HepG2 (cell line): ENCODE results near the gene NNAT. TPM values are rescaled to one million over a fixed set of nuclear protein-coding genes. Genes with fewer than 3 reads are reported as not detected.

Source experiments
- ATAC-seq: fragments of 200-7000 bp; cut with Tn5 transposase; 3 replicates; pipeline ENCODE4 v1.9.1; 2020; ENCODE audit warnings: mild to moderate bottlenecking, moderate library complexity
- BruUV-seq: library from RNA; stranded (reverse); fragments of 400-500 nt; replicated peaks from 2 replicates; lab custom pipeline; 2021; lab: Mats Ljungman, UMichigan
- CTCF ChIA-PET: fragments of 300-600 bp; formaldehyde crosslinking; extraction: SDS; loops from one replicate; lab custom pipeline; 2021; ENCODE audit warnings: low total read pairs, inconsistent platforms, low intra/inter-chr PET ratio; lab: Yijun Ruan, JAX
- POLR2A ChIA-PET: fragments of 350-600 bp; sonication (Branson Sonifier 250); formaldehyde crosslinking; loops from one replicate; lab custom pipeline; 2020; ENCODE audit warnings: antibody characterized with exemption, inconsistent platforms; lab: Yijun Ruan, JAX
- DNase-seq: peaks from one replicate; pipeline ENCODE4 v3.0.0-alpha.2; 2015; ENCODE audit warnings: low spot score
- FAIRE-seq: peaks from 3 replicates; lab custom pipeline; 2011; peaks lifted over from hg19 to GRCh38; lab: Jason Lieb, UNC
- H2AFZ ChIP-seq: one replicate; pipeline ENCODE4 v1.6.1; 2011; ENCODE audit warnings: low read length, inconsistent platforms
- H3K27ac ChIP-seq: fragments of 300-600 bp; 3 replicates; pipeline ENCODE4 v1.8.0; 2011; ENCODE audit warnings: mixed run types, mild to moderate bottlenecking, mixed read lengths, low read length, inconsistent platforms; ENCODE audit not compliant: insufficient read depth; ENCODE audit errors: extremely low read length
- H3K27me3 ChIP-seq, 2 experiments: fragments of 200-600 bp in 1 of 2; 2 replicates in 1 of 2; 3 replicates in 1 of 2; pipeline versions ENCODE4 v1.6.0 to v1.8.0; 2011; ENCODE audit warnings: low read length in 2 of 2, mild to moderate bottlenecking in 2 of 2, moderate library complexity in 2 of 2, inconsistent platforms in 1 of 2; ENCODE audit not compliant: insufficient read depth in 2 of 2, control insufficient read depth in 1 of 2
- H3K36me3 ChIP-seq, 2 experiments: fragments of 200-600 bp in 1 of 2; replicated peaks in 1 of 2; 2 replicates in 1 of 2; 3 replicates in 1 of 2; pipeline versions ENCODE4 v1.5.1 to v1.8.0; 2011; ENCODE audit warnings: low read length in 2 of 2, inconsistent platforms in 1 of 2; ENCODE audit not compliant: insufficient read depth in 2 of 2, control insufficient read depth in 1 of 2
- H3K4me1 ChIP-seq: 2 replicates; pipeline ENCODE4 v1.5.1; 2012; ENCODE audit warnings: low read length, inconsistent platforms; ENCODE audit not compliant: insufficient read depth
- H3K4me2 ChIP-seq: 2 replicates; pipeline ENCODE4 v1.6.0; 2011; ENCODE audit warnings: low read depth, low read length, inconsistent platforms
- H3K4me3 ChIP-seq, 3 experiments: fragments of 200-600 bp in 1 of 3; sonication (generic), shearing (Covaris generic) in 1 of 3; replicated peaks in 1 of 3; 2 replicates each; pipeline ENCODE4 v1.5.1; 2011 to 2016; ENCODE audit warnings: low read length in 3 of 3, inconsistent platforms in 2 of 3, low read depth in 2 of 3, mild to moderate bottlenecking in 2 of 3, control low read depth in 1 of 3, mixed read lengths in 1 of 3; ENCODE audit not compliant: insufficient read depth in 1 of 3
- H3K79me2 ChIP-seq: one replicate; pipeline ENCODE4 v1.6.1; 2011; ENCODE audit warnings: low read length, inconsistent platforms; ENCODE audit not compliant: insufficient read depth
- H3K9ac ChIP-seq: 2 replicates; pipeline ENCODE4 v1.6.0; 2011; ENCODE audit warnings: mild to moderate bottlenecking, low read depth, low read length, inconsistent platforms; ENCODE audit not compliant: insufficient read depth
- H3K9me3 ChIP-seq: 2 replicates; pipeline ENCODE4 v1.5.1; 2012; ENCODE audit warnings: mild to moderate bottlenecking, low read length
- H4K20me1 ChIP-seq: 2 replicates; pipeline ENCODE4 v1.6.0; 2011; ENCODE audit warnings: inconsistent platforms, mild to moderate bottlenecking, low read length, moderate library complexity; ENCODE audit not compliant: insufficient read depth
- BORCS8-MEF2B ChIP-seq: sonication (generic); formaldehyde crosslinking; IDR thresholded peaks from 2 replicates; pipeline ENCODE4 v1.8.0; 2022; ENCODE audit warnings: mild to moderate bottlenecking, missing genetic modification reagents
- CAMTA2 ChIP-seq: sonication (generic); formaldehyde crosslinking; IDR thresholded peaks from 2 replicates; pipeline ENCODE4 v1.4.0; 2020; ENCODE audit warnings: mild to moderate bottlenecking, missing genetic modification reagents, borderline replicate concordance
- EP300 ChIP-seq, 3 experiments: sonication (generic) in 1 of 3; formaldehyde crosslinking in 1 of 3; IDR thresholded peaks; 2 replicates each; pipeline versions ENCODE4 v1.5.1 to v1.6.1; 2011 to 2020; ENCODE audit warnings: low read depth in 2 of 3, low read length in 2 of 3, borderline replicate concordance in 1 of 3, improper control_type of control experiment in 1 of 3, mild to moderate bottlenecking in 1 of 3, missing genetic modification reagents in 1 of 3, moderate library complexity in 1 of 3
- FOSL2 ChIP-seq: sonication (generic); formaldehyde crosslinking; IDR thresholded peaks from 2 replicates; pipeline ENCODE4 v1.4.0; 2020; ENCODE audit warnings: missing genetic modification reagents
- POLR2A ChIP-seq, 2 experiments: IDR thresholded peaks; 2 replicates each; pipeline ENCODE4 v1.6.1; 2011; ENCODE audit warnings: low read depth in 2 of 2, low read length in 2 of 2, mild to moderate bottlenecking in 1 of 2, moderate library complexity in 1 of 2; ENCODE audit not compliant: insufficient read depth in 1 of 2
- RBM39 ChIP-seq: fragments of 200-400 bp; formaldehyde crosslinking; IDR thresholded peaks from one replicate; pipeline ENCODE4 v1.6.1; 2018; ENCODE audit warnings: antibody characterized with exemption, mild to moderate bottlenecking, low read depth, low read length; ENCODE audit not compliant: poor library complexity, severe bottlenecking
- ZBTB26 ChIP-seq: IDR thresholded peaks from 2 replicates; pipeline ENCODE4 v1.6.1; 2016; ENCODE audit warnings: missing compliant biosample characterization, missing genetic modification reagents, borderline replicate concordance
- ZNF235 ChIP-seq: sonication (generic); formaldehyde crosslinking; IDR thresholded peaks from 2 replicates; pipeline ENCODE4 v1.8.1; 2023; ENCODE audit warnings: mild to moderate bottlenecking, missing genetic modification reagents, borderline replicate concordance
- ZNF264 ChIP-seq: sonication (generic); formaldehyde crosslinking; IDR thresholded peaks from 2 replicates; pipeline ENCODE4 v1.4.0; 2020; ENCODE audit warnings: missing genetic modification reagents
- ZNF326 ChIP-seq: sonication (generic); formaldehyde crosslinking; IDR thresholded peaks from 2 replicates; pipeline ENCODE4 v1.4.0; 2020; ENCODE audit warnings: missing genetic modification reagents, borderline replicate concordance
- ZNF44 ChIP-seq: sonication (generic); formaldehyde crosslinking; IDR thresholded peaks from 2 replicates; pipeline ENCODE4 v1.5.1; 2020; ENCODE audit warnings: mild to moderate bottlenecking, missing genetic modification reagents
- ZNF501 ChIP-seq: sonication (generic); formaldehyde crosslinking; IDR thresholded peaks from 2 replicates; pipeline ENCODE4 v1.5.1; 2020; ENCODE audit warnings: mild to moderate bottlenecking, moderate library complexity, missing genetic modification reagents
- ZNF720 ChIP-seq: sonication (generic); formaldehyde crosslinking; IDR thresholded peaks from 2 replicates; pipeline ENCODE4 v1.4.0; 2020; ENCODE audit warnings: missing genetic modification reagents
- ZNF883 ChIP-seq: sonication (generic); formaldehyde crosslinking; IDR thresholded peaks from 2 replicates; pipeline ENCODE4 v1.5.1; 2020; ENCODE audit warnings: mild to moderate bottlenecking, missing genetic modification reagents; ENCODE audit errors: not compliant biosample characterization
- WGBS: methylation state at CpG from one replicate; pipeline ENCODE4 v1.1.6; 2017; ENCODE audit warnings: low lambda C conversion rate; 5-methylcytosine and 5-hydroxymethylcytosine counted together
- in situ Hi-C: cut with HindIII; loops from 2 replicates; pipeline ENCODE4 v1.10.0; 2017; ENCODE audit warnings: low pct_unique_long_range_greater_than_20kb; ENCODE audit not compliant: extremely low pct_ligation_motif_present
- intact Hi-C: fragments of 100-400 bp; cut with micrococcal nuclease; formaldehyde crosslinking; loops from one replicate; pipeline ENCODE4 v1.10.0; 2022; ENCODE audit not compliant: unreplicated experiment
- polyA plus RNA-seq, 8 experiments: library from polyadenylated mRNA; depleted of rRNA in 3 of 8; stranded (reverse) in 7 of 8; unstranded in 1 of 8; fragments of >200 nt; fragmentation: Illumina TruSeq in 4 of 8; extraction: Trizol in 4 of 8; gene quantifications; 2 replicates each; pipeline versions ENCODE4 v1.2.1 to v1.2.3, GENCODE V29; 2011 to 2016; ENCODE audit warnings: low read depth in 4 of 8, missing spikeins in 1 of 8, mixed read lengths in 1 of 8; ENCODE audit not compliant: insufficient read depth in 1 of 8
- total RNA-seq, 5 experiments: library from RNA; depleted of rRNA; stranded (reverse); fragments of >200 nt; fragmentation: Illumina TruSeq; extraction: Trizol; gene quantifications; 2 replicates each; pipeline ENCODE4 v1.2.3, GENCODE V29; 2016; ENCODE audit warnings: low read depth in 1 of 5
- TF ChIP-seq, protein P1 (sequence below): conservative IDR thresholded peaks from 2 replicates; pipeline ENCODE4 v1.6.1; 2018; ENCODE audit warnings: missing genetic modification reagents

NNAT gene
- total and polyA plus RNA-seq, 2 of the 13 experiments (the other 11 are each of a cell fraction or from before 2014, with no cell fraction given) = not detected

DNA sequence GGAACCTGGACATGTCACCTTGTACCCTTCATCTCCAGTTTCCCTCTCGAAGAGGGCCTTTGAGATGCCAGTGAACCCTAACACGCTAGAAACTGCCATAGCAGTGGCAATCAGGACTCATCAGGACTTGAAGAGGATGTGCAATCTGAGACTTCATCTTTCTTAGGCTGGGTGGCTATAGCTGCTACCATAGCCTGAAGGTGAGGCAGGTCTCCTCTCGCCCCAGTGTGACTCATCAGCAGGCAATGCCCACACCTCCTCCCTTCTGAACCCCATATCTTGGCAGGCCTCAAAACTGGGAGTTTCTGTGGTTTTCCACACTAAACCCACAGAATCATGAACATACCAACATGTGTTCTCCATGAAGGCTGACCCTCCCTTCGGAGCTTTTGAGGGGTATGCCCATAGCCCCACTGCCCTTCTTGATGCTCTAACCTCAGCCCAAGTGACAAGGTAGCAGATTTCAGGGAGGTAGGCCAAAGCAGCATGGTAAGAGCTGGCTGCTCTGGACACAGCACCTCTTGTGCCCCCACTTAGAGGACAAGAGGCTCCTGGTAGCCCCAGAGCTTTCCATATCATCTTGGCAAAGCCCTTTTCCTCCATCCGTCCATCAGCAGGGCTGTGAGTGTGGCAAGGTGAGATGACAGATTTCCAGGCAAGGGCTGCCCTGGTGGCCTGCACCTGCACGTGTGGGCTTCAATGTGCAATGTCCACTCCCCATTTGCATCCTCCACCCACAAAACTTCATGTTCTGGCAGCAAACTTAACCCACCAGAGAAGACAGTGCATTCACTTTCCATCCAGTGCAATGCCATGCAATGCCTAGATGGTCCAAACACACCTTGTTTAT lies 4.0 kb downstream of the NNAT start:
- FAIRE-seq (no peak), ATAC-seq (no peak), DNase-seq (no peak)
- in situ Hi-C loops = loop anchor here (5.0 kb wide), 3 partner anchors 118 to 328 kb away; no protein-coding TSS in a partner anchor
- WGBS = 71% methylated on average over 6 of the region's 6 CpGs
- peak overlapping the region; percentile 91 for H3K4me2 ChIP-seq
- peaks cover 51% of the 10 kb centered on the region for H3K4me1 ChIP-seq
- TF ChIP-seq RBM39 (no peak), ZNF883 (peak; percentile 8), EP300 (IDR thresholded peaks at IDR 0.05; ENCODE audit: low read depth in 2 of 2, low read length in 2 of 2) (no peak), EP300 (CRISPR knock-in tag; IDR thresholded peaks at IDR 0.05; ENCODE audit: borderline replicate concordance) (0 out of 2 replicates have a peak, but pooled peaks have one; percentile 24), CAMTA2 (CRISPR knock-in tag) (peak; percentile 69; the same call in 1 of the 2 replicates), POLR2A (IDR thresholded peaks at IDR 0.05; ENCODE audit: insufficient read depth in 1 of 2, low read depth in 2 of 2, low read length in 2 of 2) (0 out of 4 replicates have a peak, but pooled peaks of 1 of the 2 experiments have one; percentile 4), BORCS8-MEF2B (CRISPR knock-in tag) (0 out of 2 replicates have a peak, but pooled peaks have one; percentile 27), ZNF235 (CRISPR knock-in tag) (0 out of 2 replicates have a peak, but pooled peaks have one; percentile 3), FOSL2 (peak; percentile 56; the same call in 1 of the 2 replicates), ZNF720 (CRISPR knock-in tag) (0 out of 2 replicates have a peak, but pooled peaks have one; percentile 52), ZNF264 (CRISPR knock-in tag) (no peak), ZNF326 (CRISPR knock-in tag) (no peak), ZNF44 (CRISPR knock-in tag) (no peak), ZBTB26 (CRISPR knock-in tag) (no peak), ZNF501 (CRISPR knock-in tag) (0 out of 2 replicates have a peak, but pooled peaks have one; percentile 3)
- TF ChIP-seq, protein P1, sequence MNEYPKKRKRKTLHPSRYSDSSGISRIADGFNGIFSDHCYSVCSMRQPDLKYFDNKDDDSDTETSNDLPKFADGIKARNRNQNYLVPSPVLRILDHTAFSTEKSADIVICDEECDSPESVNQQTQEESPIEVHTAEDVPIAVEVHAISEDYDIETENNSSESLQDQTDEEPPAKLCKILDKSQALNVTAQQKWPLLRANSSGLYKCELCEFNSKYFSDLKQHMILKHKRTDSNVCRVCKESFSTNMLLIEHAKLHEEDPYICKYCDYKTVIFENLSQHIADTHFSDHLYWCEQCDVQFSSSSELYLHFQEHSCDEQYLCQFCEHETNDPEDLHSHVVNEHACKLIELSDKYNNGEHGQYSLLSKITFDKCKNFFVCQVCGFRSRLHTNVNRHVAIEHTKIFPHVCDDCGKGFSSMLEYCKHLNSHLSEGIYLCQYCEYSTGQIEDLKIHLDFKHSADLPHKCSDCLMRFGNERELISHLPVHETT (CRISPR knock-in tag) = no peak
- no TSS peak for BruUV-seq
- H2AFZ ChIP-seq = no peak overlapping the region
- POLR2A ChIA-PET = interaction anchor here (1.2 to 4.7 kb wide), 2 partner anchors 19 to 236 kb away, joined by 4 to 44 read pairs; partner anchors contain the start of gene MANBAL
- intact Hi-C loops = no loop called here
- H3K9me3 ChIP-seq = no peaks in the 10 kb centered on the region
- no peaks in the 10 kb centered on the region; a peak in 1 of 5 replicates for H3K27me3 ChIP-seq
- H3K4me3 ChIP-seq = peak overlapping the region in 1 of 3 experiments; percentile 100; a peak in 1 of 6 replicates
- H3K9ac ChIP-seq = no peak overlapping the region
- H4K20me1 ChIP-seq = peaks cover 37% of the 10 kb centered on the region
- CTCF ChIA-PET = no interaction called here
- no peak overlapping the region for H3K27ac ChIP-seq
- peaks cover 71% of the 10 kb centered on the region for H3K79me2 ChIP-seq
- peaks cover 3 to 13% of the 10 kb centered on the region in 2 experiments; a peak in 3 of 5 replicates for H3K36me3 ChIP-seq
